Measurements from ENCODE around the gene UTY.
"Not testable (repeated sequence)": the region's sequence is repeated elsewhere in the genome, so short reads cannot be mapped to it uniquely, and the experiment has no call there.

Gene UTY

DNA sequence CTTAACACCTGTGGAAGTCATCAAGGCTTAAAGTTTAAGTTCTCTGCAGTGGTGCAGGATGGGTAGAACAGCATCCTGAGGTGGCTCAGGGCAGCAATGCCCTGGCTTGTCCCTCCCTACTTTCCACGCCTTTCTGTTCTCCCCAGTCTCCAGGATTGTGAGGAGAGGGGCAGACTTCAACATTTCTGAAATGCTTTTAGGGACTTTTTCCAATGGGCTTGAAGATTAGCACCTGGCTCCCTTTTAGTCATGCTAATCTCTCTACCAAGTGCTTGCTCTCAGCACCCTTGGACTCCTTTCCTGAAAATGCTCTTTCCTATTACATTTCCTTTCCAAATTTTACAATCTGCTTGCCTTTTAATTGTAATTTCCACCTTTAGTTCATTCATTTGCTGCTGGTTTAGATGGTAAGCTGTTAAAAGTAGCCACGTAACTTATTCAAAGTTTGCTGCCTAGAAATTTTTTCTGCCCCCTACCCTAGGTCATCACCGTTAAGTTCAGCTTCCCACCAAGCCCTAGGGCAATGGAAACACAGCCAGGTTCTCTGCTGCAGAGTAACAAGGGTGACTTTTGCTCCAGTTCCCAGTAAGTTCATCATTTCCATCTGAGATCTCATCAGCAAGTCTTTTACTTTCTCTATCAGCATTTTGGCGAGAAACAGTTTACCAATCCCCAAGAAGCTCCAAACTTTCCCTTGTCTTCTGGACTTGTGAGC, 183.5 kb downstream of the UTY start:
- no peak for DNase-seq

DNA sequence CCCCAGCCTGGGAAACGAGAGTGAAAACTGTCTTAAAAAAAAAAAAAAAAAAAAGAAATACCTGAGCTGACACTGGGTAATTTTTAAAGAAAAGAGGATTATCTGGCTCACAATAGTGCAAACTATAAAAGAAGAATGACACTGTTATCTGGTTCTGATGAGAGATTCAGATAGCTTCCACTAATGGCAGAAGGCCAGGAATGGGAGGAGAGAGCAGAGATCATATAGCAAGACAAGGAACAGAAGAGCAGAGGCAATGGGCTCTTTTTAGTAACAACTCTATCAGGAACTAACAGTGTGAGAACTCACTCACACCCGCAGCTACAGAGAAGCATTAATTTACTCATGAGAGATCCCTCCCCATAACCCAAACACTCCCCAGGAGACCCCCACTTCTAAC, 184.8 kb downstream of the UTY start:
- DNase-seq: no peak

DNA sequence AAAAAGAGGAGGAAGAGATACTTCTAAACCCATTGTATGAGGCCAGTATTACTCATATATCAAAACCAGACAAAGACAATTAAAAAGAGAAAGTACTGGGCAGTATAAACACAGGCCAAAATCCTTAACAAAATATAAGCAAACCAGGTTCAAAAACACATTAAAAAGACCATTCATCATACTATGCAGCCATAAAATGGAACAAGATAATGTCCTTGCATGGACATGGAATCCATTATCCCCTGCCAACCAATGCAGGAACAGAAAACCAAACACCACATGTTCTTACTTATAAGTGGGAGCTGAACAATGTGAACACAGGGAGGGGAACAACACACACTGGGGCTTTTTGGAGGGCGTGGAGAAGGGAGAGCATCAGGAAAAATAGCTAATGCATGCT, 188.6 kb downstream of the UTY start:
- no peak for DNase-seq

DNA sequence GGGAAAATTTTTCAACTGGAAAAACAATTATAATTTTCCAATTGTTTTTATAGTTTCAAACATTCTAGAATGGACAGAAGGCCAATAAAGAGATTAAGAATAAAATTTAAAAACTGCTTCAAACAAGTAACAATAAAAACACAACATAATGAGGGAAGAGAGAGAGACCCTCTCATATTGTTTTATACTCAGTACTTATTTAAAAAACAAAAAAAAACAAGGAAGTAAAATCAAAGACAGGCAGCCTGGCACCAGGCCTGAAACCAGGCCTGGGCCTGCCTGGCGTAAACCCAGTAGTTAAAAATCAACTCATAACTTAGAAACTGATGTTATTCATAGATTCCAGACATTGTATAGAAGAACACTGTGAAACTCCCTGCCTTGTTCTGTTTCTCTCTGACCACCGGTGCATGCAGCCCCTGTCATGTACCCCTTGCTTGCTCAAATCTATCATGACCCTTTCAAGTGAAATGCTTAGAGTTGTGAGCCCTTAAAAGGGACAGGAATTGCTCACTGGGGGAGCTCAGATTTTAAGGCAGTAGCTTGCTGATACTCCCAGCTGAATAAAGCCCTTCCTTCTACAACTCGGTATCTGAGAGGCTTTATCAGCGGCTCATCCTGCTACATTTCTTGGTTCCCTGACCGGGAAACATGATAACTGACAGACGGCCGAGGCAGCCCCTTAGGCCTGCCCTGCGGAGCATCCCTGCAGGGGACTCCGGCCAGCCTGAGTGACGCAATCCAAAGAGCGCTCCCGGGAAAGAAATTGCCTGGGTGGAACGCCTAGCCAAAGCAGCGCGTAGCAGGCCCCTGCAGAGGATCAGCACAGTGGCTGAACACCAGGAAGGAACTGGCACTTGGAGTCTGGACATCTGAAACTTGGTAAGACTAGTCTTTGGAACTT, 197.4 kb downstream of the UTY start:
- not testable (repeated sequence) for DNase-seq

DNA sequence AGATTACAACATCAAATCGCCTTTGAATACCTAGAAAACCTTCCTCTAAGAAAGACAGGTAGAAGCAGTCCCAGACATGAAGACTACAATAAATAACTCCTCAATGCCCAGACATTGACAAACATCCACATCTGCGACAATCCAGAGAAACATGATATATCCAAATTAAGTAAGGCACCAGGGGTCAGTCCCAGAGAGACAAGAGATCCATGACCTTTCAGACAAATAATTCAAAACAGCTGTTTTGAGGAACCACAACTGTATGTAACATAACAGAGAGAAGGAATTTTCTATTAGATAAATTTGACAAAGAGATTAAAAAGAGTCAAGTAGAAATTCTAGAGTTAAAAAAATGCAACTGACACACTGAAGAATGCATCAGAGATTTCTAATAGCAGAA, 200.3 kb downstream of the UTY start:
- DNase-seq: no peak

DNA sequence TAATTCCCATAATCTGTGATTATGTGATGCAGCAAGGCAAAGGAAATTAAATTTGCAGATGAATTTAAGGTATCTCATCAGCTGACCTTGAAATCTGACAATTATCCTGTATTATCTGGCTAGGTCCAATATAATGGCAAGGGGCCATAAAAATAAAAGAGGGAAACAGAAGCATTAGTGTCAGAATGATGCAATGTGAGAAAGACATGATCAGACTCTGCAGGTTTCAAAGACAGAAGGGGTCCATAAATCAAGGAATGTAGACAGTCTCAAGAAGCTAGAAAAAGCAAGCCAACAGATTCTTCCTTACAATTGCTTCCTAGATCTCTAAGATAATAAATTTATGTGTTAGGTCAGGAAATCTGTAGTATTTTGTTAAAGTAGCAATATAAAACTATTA, 208.1 kb downstream of the UTY start:
- DNase-seq: no peak

DNA sequence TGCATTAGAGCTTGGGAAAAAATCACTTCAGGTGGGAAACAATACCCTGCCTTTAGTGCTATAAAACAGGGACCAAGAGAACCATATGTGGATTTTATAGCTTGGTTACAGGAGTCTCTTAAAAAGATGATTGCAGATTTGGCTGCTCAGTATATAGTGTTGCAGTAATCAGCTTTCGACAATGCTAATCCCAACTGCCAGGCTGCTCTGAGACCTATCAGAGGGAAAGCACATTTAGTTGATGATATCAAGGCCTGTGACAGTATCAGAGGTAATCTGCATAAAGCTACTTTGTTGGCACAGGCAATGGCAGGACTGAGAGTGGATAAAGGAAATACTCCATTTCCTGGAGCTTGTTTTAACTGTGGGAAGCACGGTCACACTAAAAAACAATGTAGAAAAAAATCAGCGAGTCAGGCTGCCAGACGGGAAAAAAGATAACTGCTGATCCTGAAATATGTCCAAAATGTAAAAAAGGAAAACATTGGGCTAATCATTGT, 225.8 kb downstream of the UTY start:
- not testable (repeated sequence) for DNase-seq

DNA sequence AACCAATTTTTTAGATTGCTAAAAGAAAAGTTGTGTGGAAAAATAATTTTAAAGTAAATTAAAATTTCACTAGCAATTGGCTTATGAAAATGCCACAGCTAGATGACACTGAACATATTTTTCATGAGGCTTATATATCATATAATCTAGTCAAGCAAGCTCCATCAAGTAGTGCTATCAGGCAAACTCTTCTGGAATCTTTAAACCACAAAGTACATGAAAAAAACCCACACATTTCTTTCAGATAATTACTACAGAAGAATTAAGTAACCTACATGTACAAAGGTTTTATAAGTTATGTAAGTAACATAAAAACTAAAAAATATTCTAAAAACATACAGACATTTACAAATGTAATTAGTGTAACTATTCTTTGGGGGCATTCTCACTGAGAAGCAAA, 229.4 kb downstream of the UTY start:
- no peak for DNase-seq

DNA sequence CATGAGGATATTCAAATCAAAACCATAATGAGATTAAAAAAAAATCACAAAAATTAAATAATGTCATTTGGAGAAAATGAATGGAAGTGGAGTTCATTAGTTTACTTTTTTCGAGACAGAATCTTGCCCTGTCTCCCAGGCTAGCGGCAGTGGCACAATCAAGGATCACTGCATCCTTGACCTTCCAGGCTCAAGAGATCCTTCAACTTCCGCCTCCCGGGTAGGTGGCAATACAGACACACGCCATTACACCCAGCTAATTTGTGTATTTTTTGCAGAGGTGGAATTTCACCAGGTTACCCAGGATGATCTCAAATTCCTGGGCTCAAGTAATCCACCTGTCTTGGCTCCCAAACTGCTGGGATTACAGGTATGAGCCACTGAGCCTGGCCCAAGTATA, 236.1 kb downstream of the UTY start:
- DNase-seq: no peak

DNA sequence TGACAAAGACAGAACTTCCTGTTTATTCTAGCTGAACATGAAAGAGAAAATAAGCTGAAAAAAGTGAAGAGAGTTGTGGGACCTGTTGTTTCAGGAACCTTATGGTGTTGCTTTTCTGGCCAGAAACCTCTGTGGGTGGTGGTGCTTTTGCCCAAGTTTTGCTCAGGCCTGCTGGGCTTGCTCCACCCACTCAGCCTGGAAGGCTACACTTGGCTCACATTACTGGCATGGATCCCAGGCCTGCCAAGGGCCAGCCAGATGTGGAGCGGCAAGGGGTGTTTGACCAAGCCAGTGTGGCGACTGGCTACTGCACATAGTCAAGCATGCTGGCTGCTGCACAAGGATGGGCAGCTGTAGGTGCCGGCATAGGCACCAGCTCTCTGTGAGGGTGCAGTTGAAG, 245.9 kb downstream of the UTY start:
- no peak for DNase-seq

DNA sequence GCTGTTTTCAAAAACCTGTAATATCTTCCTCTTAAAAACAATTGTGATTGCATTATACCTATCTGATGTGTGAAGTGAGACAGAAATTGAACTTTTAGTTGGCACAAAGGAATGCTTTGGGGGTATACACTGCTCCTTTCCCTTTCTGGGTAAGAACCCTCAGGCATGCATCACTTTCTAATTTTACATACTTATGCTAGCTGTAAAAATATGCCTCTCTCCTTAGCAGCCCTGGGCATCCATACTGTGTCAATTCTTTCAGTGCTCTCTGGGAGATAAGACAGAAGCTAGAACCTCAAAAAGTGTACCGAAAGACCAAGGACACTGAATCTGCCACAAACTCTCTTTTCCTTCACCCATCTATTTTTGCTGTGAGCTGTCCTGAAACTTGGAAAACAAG, 246.7 kb downstream of the UTY start:
- no peak for DNase-seq

DNA sequence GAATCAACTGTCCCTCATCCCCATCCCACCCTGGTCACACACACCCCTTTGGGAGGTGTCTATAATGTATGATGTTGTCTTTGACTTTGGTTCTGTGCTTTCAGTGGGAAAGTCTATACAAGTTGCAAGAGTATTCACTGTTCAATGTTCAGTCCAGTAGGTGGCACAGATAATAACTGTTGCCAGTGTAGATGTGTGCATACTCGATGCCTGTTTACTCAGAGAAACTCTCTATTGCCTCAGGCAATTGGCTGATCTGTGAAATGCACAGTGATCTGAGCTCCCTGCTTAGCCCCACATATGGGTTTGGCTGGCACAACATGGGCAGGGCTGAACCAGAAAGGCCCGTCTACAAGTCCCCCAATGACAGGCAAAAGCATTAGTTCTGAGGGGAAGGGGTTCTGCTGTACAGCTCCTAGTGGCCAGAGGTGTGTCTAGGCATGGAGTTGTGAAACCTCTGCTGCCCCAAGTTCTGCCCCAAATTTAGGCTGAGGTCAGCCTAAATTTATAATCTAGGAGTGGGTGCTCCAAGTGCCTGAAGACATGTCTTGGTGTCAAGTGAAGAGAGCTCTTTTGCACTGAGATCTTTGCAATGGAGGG, 252.4 kb downstream of the UTY start:
- no peak for DNase-seq

DNA sequence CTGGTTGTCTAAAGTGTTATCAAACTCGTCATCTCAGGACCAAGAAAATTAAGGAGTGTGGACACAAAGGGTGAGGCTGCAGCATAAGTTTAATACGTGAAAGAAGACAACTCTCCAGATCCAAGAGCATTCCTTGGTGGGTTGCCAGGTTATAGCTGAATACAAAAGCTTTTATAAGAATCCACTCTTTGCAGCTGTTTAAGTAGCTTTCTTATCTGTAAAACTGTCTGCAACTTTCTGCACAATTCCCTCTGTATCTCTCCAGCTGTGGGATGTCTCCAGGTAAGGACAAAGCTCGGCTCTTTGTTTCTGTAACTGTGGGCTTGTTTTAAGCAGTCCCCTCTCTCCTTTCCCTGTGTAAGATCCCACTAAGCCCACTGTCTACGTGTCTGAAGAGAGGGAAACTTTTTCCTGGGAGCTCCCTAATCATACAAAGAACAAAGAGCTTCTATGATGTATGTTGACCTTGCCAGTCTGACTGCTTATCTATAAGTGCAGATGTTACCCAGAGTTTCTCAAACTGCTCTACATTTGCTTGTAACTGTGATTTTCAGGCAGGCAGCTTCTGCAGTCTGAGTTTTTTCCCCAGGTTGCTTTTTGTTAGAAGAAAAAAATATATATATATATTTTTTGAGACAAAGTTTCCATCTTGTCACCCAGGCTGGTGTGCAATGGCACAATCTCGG, 268.7 kb downstream of the UTY start:
- no peak for DNase-seq

DNA sequence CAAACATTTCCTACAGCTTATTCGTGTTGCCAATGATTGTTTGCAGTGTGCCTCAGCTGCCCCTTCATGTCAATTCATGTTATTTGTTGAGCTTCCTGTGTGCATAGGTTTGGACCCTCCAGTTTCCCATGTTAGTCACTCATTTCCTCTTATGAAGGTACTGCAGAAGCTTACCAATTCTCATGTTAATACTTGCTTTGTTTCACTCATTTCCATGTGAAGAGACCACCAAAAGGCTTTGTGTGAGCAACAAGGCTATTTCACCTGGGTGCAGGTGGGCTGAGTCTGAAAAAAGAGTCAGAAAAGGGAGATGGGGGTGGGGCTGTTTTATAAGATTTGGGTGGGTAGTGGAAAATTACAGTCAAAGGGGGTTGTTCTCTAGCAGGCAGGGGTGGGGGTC, 274.6 kb downstream of the UTY start:
- no peak for DNase-seq
